GM21529 (cell line): Measurements from ENCODE around the gene PTPN1.
"Not testable (repeated sequence)": the region's sequence is repeated elsewhere in the genome, so short reads cannot be mapped to it uniquely, and the experiment has no call there.

Experiments
- ATAC-seq: cut with Tn5 transposase; IDR thresholded peaks from one replicate; pipeline ENCODE4 v1.9.1; 2021; ENCODE audit not compliant: unreplicated experiment

Gene PTPN1

DNA sequence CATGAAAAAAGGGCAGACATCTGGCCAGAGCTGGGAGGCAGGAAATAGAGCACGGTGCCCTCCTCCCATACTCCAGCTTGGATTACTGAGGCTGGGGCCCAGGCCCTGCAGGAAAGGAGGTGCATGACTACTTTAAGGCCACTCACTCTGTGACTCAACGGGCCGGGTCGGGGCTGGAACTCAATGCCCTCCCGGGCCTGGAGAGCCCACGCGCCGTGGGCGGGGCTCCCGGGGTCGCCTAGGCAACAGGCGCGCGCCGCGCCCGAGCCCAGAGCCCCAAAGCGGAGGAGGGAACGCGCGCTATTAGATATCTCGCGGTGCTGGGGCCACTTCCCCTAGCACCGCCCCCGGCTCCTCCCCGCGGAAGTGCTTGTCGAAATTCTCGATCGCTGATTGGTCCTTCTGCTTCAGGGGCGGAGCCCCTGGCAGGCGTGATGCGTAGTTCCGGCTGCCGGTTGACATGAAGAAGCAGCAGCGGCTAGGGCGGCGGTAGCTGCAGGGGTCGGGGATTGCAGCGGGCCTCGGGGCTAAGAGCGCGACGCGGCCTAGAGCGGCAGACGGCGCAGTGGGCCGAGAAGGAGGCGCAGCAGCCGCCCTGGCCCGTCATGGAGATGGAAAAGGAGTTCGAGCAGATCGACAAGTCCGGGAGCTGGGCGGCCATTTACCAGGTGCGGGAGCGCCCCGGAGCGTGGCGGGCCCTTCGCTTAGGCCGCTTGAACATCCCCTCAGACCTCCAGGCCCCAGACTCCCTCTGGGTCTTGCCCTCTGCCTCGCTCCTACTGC is at the start of gene PTPN1:
TSS of gene PTPN1 (plus strand) at position 461 of the 783 bp plus-strand sequence. CDS start at position 606, 145 bp downstream.
- ATAC-seq, result peak; percentile 86

- peak; percentile 61 for ATAC-seq
Observed at GRCh38 chr20:50460608-50461267, 49.4 kb upstream of the PTPN1 start.

DNA sequence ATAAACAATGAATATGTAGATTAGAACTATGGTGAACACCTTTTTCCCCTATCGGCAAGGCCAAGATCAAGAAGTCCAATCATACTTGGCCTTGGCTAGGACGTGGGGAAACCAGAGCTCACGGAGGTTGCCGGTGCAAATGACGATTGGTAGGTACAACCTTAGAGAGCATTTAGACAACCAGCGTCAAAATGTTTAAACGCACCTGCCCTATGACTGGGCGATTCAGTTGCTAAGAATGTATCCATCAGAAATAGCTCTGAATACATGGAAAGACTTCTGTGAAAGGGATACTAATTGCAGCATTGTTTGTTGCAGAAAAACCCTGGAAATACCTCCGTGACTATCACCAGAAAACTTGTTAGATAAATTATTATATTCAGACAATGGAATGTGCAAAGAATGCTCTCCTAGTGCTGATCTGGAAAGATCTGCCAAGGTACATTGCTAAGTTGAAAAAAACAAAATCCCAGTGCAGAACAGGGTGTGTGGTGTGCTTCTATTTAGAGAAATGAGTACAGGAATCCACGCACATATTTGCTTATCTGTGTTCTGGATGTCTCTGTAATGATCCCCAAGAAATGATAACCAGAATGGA is 48.0 kb upstream of the PTPN1 start:
- ATAC-seq, result no peak

DNA sequence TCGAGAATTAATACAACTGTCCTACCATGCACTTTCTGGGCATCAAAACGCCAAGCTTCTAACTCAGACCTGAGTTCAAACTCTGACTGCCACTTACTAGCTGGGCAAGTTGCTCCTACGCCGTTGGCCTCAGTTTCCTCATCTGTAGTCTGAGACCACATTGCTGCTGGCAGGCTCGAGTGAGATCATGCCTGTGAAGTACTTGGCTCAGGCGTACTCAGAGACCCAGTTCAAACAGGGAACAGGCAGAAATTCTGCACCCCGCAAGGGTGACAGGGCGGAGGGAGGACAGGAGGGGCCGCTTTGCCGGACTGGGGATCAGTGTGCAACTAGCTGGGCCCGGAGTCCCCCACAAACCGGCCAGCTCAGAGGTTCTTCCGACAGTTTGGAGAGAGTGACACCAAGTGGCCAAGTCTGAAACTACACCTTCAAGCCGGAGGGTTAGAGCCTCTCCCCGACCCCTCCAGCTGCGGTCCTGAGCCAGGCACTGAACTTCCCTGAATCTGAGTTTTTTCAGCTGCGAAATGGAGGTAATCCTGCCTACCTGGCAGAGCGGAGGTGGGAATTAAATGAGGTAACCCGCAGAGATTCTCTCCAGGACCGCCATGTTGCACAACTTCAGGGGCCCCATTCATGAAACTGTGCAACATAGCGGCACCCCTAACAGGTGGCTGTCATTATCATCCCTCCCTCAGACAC is 46.0 kb upstream of the PTPN1 start:
- no peak for ATAC-seq

DNA sequence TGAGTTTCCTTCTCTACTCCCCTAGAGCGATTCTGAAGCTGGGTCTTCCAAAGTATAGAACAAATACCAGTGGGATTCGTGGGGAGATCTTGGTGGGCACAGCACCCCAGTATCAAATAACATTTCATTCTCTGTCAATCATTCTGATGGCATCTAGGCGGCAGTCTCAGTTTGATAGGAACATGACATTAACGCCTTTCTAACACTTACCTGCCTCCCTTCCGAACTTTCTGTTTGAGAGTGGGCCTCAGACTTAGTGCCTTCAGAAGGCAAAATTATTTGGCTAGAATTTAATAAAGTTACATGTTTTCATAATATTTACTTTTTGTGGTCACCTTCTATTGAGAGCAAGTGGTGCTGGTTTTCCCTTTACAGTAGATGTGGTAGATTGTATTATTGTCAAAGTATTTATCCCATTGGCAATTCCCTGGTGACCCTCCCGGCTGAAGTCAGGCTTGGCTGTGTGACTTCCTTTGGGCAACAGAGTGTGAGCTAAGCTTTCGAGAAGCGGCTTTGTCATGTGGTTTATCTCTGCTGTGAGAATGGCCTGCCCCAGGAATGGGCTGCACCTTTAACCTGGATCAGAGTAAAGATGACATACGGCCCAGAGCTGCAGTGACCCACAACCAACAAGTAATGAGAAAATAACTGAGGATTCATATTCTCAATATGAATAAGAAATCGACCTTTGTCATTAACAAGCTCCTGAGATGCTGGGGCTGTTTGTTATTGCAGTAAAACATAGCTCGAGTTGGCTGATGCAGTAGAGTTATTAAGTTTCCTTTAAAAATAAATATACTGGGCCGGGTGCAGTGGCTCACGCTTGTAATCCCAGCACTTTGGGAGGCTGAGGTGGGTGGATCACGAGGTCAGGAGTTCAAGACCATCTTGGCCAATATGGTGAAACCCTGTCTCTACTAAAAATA is 45.2 kb upstream of the PTPN1 start:
- ATAC-seq, result no peak

GRCh38 chr20:50467174-50467573 is 43.0 kb upstream of the PTPN1 start:
- no peak for ATAC-seq

- no peak for ATAC-seq
Observed at GRCh38 chr20:50467718-50468356, 42.3 kb upstream of the PTPN1 start.

GRCh38 chr20:50468378-50468798 is 41.8 kb upstream of the PTPN1 start:
- ATAC-seq, result no peak

- no peak for ATAC-seq
Observed at GRCh38 chr20:50469176-50469723, 40.9 kb upstream of the PTPN1 start.

DNA sequence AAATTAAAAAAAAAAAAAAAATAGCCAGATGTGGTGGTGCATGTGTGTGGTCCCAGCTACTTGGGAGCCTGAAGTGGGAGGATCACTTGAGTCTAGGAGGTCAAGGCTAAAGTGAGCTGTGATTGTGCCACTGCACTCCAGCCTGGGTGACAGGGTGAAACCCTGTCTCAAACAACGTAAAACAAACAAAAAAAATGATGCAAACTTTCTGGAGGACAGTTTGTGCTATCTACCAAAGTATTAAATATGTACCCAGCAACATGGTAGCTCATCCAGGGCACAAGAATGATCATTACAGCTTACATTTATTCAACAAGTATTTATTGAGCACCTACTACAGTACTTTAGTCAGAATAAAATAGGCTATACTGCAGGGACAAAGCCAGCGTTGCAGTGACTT is 40.4 kb upstream of the PTPN1 start:
- ATAC-seq, result no peak

DNA sequence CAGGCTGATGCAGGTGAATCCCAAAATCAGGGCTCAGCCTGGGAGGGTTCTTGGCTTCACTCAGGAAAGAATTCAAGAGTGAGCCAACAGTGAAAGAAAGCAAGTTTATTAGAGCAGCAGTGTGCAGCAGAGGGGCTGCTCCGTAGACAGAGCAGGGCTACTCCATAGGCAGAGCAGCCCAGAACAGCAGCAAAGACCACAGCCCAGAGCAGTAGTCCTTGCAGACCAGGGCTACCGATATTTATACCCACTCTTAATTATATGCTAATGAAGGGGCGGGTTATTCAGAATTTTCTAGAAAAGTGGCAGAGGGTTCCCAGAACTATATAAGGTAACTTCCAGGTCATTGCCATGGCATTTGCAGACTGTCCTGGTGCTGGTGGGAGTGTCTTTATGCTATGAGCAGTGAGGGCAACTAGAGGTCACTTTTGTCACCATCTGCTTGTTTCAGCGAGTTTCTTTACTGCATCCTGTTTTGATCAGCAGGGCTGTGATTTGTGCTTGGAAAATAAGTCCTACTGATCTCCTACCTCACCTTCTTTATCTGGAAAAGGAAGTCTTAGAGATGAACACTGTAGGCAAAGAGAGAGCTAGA is 39.8 kb upstream of the PTPN1 start:
- no peak for ATAC-seq

DNA sequence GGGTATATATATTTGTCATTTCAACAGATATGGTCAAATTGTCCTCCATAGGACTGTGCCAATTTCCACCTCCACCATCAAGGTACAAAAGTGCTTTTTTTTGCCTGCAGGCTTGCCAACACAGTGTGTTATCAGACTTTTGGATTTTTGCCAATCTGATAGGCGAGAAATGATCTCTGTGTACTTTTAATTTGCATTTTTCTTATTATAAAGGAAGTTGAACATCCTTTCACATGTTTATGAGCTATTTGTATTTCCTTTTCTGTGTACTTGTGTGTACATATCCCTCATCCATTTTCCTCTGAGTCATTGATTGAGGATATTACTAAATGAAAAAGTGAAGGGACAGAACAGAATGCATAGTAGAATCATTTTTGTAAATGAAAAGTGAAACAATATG is 39.0 kb upstream of the PTPN1 start:
- ATAC-seq, result no peak

- ATAC-seq, result no peak
Observed at GRCh38 chr20:50472693-50473664, 37.2 kb upstream of the PTPN1 start.

DNA sequence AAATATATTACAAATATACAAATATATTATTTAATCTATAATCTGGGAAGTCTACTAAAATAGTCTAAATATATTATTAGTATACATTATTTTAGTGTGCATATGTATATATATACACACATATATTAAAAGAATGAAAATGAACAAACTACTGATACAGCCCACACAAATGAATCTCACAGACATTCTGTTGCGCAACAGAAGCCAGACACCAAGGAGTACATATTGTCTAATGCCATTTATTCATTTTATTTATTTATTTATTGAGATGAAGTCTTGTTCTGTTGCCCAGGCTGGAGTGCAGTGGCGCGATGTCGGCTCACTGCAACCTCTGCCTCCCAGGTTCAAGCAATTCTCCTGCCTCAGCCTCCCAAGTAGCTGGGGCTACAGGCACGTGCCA is 35.8 kb upstream of the PTPN1 start:
- ATAC-seq, result not testable (repeated sequence)

GRCh38 chr20:50475681-50476292 is 34.4 kb upstream of the PTPN1 start:
- no peak for ATAC-seq

GRCh38 chr20:50477239-50477872 is 32.8 kb upstream of the PTPN1 start:
- no peak for ATAC-seq
